ENCODE results near the gene SBK3.
A peak's percentile ranks its signal among the peaks of the same experiment; 100 is the strongest.
"Not testable (repeated sequence)": the region's sequence is repeated elsewhere in the genome, so short reads cannot be mapped to it uniquely, and the experiment has no call there.

SBK3 gene, protein sequence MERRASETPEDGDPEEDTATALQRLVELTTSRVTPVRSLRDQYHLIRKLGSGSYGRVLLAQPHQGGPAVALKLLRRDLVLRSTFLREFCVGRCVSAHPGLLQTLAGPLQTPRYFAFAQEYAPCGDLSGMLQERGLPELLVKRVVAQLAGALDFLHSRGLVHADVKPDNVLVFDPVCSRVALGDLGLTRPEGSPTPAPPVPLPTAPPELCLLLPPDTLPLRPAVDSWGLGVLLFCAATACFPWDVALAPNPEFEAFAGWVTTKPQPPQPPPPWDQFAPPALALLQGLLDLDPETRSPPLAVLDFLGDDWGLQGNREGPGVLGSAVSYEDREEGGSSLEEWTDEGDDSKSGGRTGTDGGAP

GRCh38 chr19:55545443-55545842 lies at the start of gene SBK3:
TSS of gene SBK3 (minus strand) at chr19:55545543. CDS start at chr19:55545543, 0 bp downstream.
- DNase-seq: no peak

- DNase-seq: no peak
Observed at GRCh38 chr19:55593096-55593772, 47.9 kb upstream of the SBK3 start.

DNA sequence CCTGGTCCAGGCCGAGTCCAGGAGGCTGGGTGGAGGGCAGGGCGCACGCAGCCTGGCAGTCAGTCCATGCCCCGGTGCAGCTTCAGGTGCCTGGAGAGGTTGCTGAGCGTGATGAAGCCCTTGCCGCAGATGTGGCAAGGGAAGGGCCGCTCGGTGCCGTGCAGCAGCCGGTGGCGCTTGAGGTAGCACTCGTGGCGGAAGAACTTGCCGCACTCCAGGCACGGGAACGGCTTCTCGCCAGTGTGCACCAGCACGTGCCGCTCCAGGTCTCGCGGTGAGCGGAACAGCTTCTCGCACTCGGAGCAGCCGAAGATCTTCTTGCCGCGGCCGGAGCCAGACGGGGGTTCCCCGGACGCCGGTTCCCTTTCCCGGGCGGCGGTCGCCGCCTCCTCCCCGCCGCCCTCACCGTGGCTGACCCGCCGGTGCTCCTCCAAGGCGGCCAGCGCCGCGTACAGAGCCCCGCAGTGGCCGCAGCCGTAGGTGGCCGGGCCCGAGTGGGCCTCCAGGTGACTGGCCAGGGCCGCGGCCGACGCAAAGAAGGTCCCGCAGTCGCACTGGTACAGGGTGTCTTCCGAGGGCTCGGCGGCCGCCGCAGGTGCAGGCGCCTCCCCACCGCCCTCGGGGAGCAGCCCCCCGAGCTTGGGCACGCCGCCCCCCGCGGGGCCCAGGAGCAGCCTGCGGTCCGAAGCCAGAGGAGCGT lies 47.2 kb upstream of the SBK3 start:
- DNase-seq: no peak

DNA sequence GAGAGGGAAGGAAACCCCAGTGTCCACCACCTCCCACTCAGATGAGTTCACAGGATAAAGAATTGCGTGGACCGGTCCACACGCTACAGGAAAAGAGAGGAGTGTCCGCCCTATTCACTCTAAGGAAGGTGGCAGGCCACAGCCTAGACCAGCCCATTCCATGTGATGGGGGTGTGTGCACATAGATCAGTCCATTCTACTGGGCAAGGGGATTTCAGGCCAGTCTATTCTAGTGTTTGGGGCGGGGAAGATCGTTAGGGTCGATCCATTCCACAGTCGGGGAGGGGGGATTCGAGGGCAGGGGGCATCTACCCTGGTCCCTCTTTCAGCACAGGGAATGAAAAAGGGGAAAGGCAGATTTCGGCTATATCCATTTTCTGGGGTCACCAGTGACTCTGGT lies 46.2 kb upstream of the SBK3 start:
- DNase-seq: no peak

DNA sequence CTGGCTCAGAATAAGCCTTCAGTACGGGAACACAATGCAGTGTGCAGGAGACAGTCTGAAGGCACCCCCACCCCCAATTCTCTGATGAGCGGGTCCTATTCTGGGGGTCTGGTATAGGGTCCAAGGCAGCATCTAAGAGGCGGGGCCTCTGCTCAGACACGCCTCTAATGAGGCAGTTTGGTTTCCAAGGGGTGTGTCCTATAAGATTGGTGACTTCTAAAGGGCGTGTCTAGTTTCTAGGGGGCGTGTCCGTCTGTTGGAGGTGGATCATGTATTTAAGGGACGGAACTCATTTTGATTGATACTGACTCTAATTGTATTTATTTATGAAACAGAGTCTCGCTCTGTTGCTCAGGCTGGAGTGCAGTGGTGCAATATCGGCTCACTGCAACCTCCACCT lies 45.3 kb upstream of the SBK3 start:
- DNase-seq: no peak

DNA sequence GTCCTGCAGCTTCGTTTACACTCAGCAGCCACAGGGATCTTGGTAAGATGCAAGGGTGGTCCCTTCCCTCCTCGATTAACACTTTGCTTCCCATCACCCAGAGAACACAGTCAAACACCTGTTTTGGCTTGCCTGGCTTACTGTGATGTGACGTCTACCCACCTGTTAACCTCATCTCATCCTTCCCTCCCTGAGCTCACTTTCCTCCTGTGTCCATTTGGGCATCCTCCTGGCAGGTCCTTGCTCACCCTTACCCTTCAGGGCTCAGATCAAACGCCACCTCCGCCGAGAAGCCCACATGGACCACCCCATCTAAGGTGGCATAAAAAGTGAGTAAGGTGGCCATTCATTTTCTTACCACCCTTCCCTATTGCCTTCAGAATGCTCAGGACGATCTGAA lies 44.8 kb upstream of the SBK3 start:
- no peak for DNase-seq

GRCh38 chr19:55588738-55589137 lies 43.4 kb upstream of the SBK3 start:
- DNase-seq: no peak

- peak; percentile 83 to 96 (median 90) for DNase-seq
Observed at GRCh38 chr19:55586976-55587668, 41.8 kb upstream of the SBK3 start.

- DNase-seq: peak in 3 of 6 experiments; percentile 36 to 69 (median 37)
Observed at GRCh38 chr19:55585658-55586339, 40.5 kb upstream of the SBK3 start.

DNA sequence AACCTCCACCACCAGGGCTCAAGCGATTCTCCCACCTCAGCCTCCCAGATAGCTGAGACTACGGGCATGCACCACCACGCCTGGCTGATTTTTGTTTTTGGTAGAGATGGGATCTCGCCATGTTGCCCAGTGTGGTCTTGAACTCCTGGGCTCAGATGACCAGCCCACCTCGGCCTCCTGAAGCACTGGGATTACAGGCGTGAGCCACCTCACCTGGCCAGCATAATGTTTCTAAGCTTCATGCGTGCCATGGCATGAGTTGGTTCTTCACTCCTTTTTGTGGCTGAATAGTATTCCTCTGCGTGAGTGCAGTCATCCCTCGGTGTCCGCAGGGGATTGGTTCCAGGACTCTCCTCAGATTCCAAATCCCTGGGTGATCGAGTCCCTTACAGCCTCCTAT lies 39.5 kb upstream of the SBK3 start:
- DNase-seq: no peak

DNA sequence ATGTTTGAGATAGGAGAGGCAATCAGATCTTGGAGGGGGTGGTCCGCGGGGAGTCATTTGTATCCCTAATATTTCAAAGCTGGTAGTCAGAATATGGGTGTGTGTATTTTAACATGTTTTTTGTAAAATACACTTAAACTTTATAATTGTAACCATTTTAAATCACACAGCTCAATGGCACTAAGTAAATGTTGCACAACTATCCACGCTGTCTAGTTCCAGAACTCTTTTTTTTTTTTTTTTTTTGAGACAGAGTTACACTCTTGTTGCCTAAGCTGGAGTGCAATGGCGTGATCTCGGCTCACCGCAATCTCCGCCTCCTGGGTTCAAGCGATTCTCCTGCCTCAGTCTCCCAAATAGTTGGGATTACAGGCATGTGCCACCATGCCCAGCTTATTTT lies 38.6 kb upstream of the SBK3 start:
- not testable (repeated sequence) for DNase-seq

DNA sequence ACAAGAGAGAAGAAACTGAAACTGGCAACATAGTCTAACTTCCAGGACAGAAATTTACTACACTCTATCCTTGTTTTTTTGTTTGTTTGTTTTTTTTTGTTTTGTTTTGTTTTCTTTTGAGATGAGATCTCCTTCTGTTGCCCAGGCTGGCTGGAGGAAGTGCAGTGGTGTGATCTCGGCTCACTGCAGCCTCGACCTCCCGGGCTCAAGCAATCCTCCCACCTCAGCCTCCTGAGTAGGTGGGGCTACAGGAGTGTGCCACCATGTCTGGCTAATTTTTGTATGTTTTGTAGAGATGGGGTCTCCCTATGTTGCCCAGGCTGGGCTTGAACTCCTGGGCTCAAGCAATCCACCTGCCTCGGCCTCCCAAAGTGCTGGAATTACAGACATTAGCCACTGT lies 36.9 kb upstream of the SBK3 start:
- not testable (repeated sequence) for DNase-seq

- DNase-seq: no peak
Observed at GRCh38 chr19:55581823-55582223, 36.5 kb upstream of the SBK3 start.

GRCh38 chr19:55581145-55581822 lies 35.9 kb upstream of the SBK3 start:
- peak in 1 of 6 experiments; percentile 16 for DNase-seq

- DNase-seq: peak; percentile 21 to 65 (median 57)
Observed at GRCh38 chr19:55580628-55581144, 35.3 kb upstream of the SBK3 start, which contains the start of gene ZNF579. TSS of gene ZNF579 (minus strand) at chr19:55580848. CDS start at chr19:55579639, 1,209 bp downstream.

DNA sequence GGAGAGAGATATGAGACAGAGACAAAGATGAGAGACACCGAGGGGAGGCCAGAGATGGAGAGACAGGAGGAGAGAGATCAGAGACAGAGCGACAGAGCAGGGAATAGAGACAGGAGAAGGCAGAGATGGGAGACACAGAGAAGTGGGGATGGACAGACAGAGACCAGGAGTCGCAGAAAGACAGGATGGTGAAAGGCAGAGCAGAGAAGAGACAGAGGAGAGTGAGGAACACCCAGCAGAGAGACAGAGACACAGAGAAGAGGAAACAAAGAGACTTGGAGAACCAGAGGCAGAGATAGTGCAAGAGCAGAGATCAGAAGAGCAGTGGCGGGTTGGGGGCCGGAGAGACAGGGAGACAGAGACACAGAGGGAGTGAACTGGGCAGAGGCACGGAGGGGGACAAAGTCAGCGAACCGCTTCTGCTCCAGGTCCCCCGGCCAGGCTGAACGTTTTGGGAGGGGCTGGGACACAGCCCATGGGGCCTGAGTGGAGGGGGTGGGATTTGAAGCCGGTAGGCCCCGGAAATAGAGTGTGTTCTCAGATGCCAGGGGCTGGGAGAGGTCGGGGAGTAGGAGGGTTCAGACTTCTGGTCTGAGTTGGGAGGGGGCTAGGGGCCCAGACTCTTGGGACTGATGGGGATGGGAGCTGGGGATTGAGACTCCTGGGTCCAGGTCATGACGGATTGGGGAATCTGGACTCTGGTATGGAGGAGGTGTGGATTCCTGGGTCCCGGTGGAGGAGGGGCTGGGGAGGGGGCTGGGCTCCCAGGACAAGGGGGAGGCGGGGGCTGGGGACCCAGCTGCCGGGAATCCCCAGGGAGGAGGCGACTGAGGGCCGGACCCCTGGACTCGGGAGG lies 34.7 kb upstream of the SBK3 start:
- peak in 3 of 6 experiments; percentile 9 to 26 (median 15) for DNase-seq

DNA sequence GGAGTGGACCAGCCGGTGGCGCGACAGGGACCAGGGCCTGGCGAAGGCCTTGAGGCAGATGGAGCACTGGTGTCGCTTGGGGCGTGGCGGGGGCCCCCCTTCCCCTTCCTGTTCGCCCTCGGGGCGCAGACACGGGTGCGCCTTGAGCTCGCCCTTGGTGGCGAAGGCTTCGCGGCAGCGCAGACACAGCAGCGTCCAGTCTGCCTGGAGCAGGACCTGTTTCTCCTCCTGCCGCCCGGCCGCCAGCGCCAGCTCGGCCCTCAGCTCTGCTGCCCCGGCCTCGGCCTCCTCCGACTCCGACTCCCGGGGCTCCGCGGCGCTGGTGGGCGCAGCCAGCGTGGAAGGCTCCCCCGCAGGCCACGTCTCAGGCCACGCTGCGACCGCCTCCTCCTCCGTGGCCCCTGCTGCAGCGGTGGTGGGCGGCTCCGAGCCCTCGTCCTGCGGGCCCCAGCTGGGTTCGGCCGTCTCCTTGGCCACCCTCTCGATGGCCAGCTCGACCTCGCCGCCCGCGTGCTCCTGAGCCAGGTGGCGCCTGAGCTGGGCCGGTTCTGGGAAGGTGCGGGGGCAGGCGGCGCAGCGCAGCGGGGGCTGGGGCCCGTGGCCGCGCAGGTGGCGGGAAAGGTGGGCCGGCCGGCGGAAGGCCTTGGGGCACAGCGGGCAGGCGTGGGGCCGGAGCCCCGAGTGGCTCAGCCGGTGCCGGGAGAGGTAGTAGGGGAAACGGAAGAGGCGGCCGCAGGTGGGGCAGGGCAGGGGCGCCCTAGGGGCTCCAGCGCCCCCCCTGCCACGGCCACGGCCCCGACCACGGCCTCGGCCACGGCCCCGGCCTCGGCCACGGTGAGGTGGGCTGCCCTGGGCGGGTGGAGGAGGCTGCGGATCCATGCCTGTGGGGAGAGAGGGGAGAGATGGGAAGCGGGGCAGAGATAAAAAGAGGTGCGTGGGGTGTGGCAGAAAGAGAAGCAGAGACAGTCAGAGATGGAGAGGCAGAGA lies 33.7 kb upstream of the SBK3 start:
- no peak for DNase-seq

DNA sequence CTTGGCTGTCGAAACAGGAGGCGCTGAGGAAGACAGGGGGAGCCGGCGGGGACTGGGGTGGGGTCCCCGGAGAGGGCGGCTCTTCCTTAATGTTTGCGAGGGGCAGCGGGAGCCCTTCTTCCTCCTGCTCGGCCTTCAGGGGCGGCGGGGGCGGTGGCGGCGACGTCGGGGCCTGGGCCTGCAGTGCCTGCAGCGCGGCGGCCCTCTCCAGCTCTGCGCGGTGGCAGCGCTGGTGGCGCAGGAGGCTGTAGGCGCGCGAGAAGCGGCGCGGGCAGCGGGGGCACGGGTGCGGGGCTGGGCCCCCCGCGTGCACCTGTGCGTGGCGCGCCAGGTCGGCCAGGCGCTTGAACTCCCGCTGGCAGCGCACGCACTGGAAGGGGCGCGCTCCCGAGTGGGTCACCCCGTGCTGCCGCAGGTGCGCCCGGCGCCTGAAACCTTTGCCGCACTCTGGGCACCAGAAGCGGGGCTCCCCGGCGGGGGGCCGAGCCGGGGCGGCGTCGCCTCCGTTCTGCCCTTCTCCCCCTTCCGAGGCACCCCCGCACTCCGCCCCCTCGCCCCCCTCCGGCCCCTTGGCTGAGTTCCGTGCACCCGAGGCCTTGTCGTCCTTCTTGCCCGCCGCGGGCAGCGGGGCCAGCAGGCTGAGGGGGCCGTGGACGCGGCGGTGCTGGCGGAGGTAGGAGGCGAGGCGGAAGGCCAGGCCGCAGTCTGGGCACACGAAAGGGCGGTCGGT lies 32.9 kb upstream of the SBK3 start:
- DNase-seq: no peak

DNA sequence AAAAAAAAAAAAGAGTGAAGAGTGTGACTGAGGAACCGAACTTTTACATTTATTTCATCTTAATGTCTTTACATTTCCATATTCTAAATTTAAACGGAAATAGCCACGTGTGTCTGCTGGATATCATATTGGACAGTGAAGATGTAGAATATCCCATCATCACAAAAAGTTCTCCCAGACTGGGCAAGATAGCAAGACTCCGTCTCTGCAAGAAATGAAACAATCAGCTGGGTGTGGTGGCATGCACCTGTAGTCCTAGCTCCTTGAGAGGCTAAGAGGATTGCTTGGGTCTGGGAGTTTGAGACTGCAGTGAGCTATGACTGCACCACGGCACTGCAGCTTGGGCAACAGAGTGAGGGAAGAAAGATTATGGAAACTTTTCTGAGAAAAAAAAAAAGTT lies 31.4 kb upstream of the SBK3 start:
- no peak for DNase-seq
